NCI-H2081 treated with DMSO at 0.1 percent for 48 hours (cell line): ENCODE results near the gene SHMT2.

Experiments used
- DNase-seq: peaks from one replicate; lab custom pipeline; 2025; lab: John Stamatoyannopoulos, UW

SHMT2 gene

GRCh38 chr12:57240066-57240921 is 10.8 kb downstream of the SHMT2 start:
- no peak for DNase-seq

GRCh38 chr12:57240926-57241401 is 11.5 kb downstream of the SHMT2 start:
- DNase-seq = no peak

- DNase-seq = no peak
These were observed 12.1 kb downstream of the SHMT2 start for GRCh38 chr12:57241402-57242310.

- DNase-seq = no peak
These were observed 12.8 kb downstream of the SHMT2 start for GRCh38 chr12:57242329-57242690.

GRCh38 chr12:57242691-57243454 is 13.4 kb downstream of the SHMT2 start:
- DNase-seq = peak; percentile 56

GRCh38 chr12:57243521-57244311 is 14.2 kb downstream of the SHMT2 start:
- peak; percentile 32 for DNase-seq

GRCh38 chr12:57244312-57244696 is 14.8 kb downstream of the SHMT2 start:
- no peak for DNase-seq

GRCh38 chr12:57247041-57247440 is 17.5 kb downstream of the SHMT2 start:
- no peak for DNase-seq

GRCh38 chr12:57248934-57249742 is 19.6 kb downstream of the SHMT2 start:
- DNase-seq = no peak

GRCh38 chr12:57250541-57250940 is 21.0 kb downstream of the SHMT2 start:
- no peak for DNase-seq

GRCh38 chr12:57250956-57251355 is 21.4 kb downstream of the SHMT2 start, which contains the start of gene STAC3:
Gene STAC3 (minus strand): TSS chr12:57251187. CDS start chr12:57249636, 1,551 bp downstream.
- no peak for DNase-seq

- DNase-seq = no peak
These were observed 25.2 kb downstream of the SHMT2 start for GRCh38 chr12:57254506-57255280.

GRCh38 chr12:57255916-57256315 is 26.4 kb downstream of the SHMT2 start:
- no peak for DNase-seq

- no peak for DNase-seq
These were observed 29.8 kb downstream of the SHMT2 start for GRCh38 chr12:57258977-57259970.

GRCh38 chr12:57260366-57260765 is 30.9 kb downstream of the SHMT2 start:
- DNase-seq = no peak

GRCh38 chr12:57261428-57261865 is 31.9 kb downstream of the SHMT2 start:
- no peak for DNase-seq

- DNase-seq = no peak
These were observed 32.8 kb downstream of the SHMT2 start for GRCh38 chr12:57262126-57262822.

- no peak for DNase-seq
These were observed 33.6 kb downstream of the SHMT2 start for GRCh38 chr12:57263096-57263495.
